Endothelial cell of umbilical vein (primary cell): Measurements from ENCODE around the gene RXFP3. TPM values are rescaled to one million over a fixed set of nuclear protein-coding genes. Genes with fewer than 3 reads are reported as not detected.
A peak's percentile ranks its signal among the peaks of the same experiment; 100 is the strongest.

ENCODE experiments used
- BruUV-seq: library from RNA; stranded (reverse); fragments of 400-500 nt; replicated peaks from 2 replicates; lab custom pipeline; 2021; lab: Mats Ljungman, UMichigan
- CTCF ChIA-PET: fragments of 300-600, 350-600 bp; sonication (Branson Sonifier 250); formaldehyde crosslinking; loops from one replicate; lab custom pipeline; 2021; ENCODE audit warnings: antibody characterized with exemption, inconsistent platforms; lab: Charles Lee
- POLR2A ChIA-PET: fragments of 300-600, 350-600 bp; sonication (Branson Sonifier 250); formaldehyde crosslinking; loops from one replicate; lab custom pipeline; 2021; ENCODE audit warnings: antibody characterized with exemption, inconsistent platforms; lab: Charles Lee
- DNase-seq: peaks from one replicate; pipeline ENCODE4 v3.0.0-alpha.2; 2011; ENCODE audit warnings: low read depth, low spot score
- FAIRE-seq: peaks from 2 replicates; lab custom pipeline; 2011; peaks lifted over from hg19 to GRCh38; lab: Jason Lieb, UNC
- H2AFZ ChIP-seq: 2 replicates; pipeline ENCODE4 v1.6.0; 2012; ENCODE audit warnings: low read depth, low read length, control low read depth, inconsistent platforms
- H3K27ac ChIP-seq: 2 replicates; pipeline ENCODE4 v1.5.1; 2011; ENCODE audit warnings: low read depth, mild to moderate bottlenecking, control low read depth, low read length, moderate library complexity; ENCODE audit not compliant: insufficient read depth
- H3K27me3 ChIP-seq, 2 experiments: 2 replicates each; pipeline versions ENCODE4 v1.6.0 to v1.6.1; 2011; ENCODE audit warnings: low read length in 2 of 2, mixed read lengths in 1 of 2; ENCODE audit not compliant: control insufficient read depth in 2 of 2, insufficient read depth in 2 of 2
- H3K36me3 ChIP-seq, 2 experiments: 2 replicates in 1 of 2; 3 replicates in 1 of 2; pipeline ENCODE4 v1.5.1; 2011; ENCODE audit warnings: low read length in 2 of 2, mild to moderate bottlenecking in 1 of 2, moderate library complexity in 1 of 2; ENCODE audit not compliant: control insufficient read depth in 2 of 2, insufficient read depth in 2 of 2; ENCODE audit errors: extremely low read depth in 1 of 2
- H3K4me1 ChIP-seq: 3 replicates; pipeline ENCODE4 v1.5.1; 2011; ENCODE audit warnings: mild to moderate bottlenecking, low read length; ENCODE audit not compliant: control insufficient read depth, insufficient read depth; ENCODE audit errors: extremely low read depth
- H3K4me2 ChIP-seq: 2 replicates; pipeline ENCODE4 v1.6.1; 2011; ENCODE audit warnings: low read length, control low read depth, mixed read lengths; ENCODE audit not compliant: insufficient read depth
- H3K4me3 ChIP-seq, 3 experiments: fragments of 200-600 bp in 1 of 3; sonication (generic), shearing (Covaris generic) in 1 of 3; replicated peaks in 1 of 3; 2 replicates each; pipeline ENCODE4 v1.5.1; 2011 to 2016; ENCODE audit warnings: control low read depth in 3 of 3, low read length in 3 of 3, mild to moderate bottlenecking in 2 of 3, inconsistent platforms in 1 of 3, low read depth in 1 of 3, moderate library complexity in 1 of 3; ENCODE audit not compliant: insufficient read depth in 1 of 3
- H3K79me2 ChIP-seq: 2 replicates; pipeline ENCODE4 v1.6.0; 2012; ENCODE audit warnings: low read length, inconsistent platforms; ENCODE audit not compliant: control insufficient read depth, insufficient read depth
- H3K9ac ChIP-seq: replicated peaks from 2 replicates; pipeline ENCODE3; 2011; ENCODE audit warnings: low read length, control low read depth; ENCODE audit not compliant: insufficient read depth; ENCODE audit errors: extremely low read depth
- H3K9me1 ChIP-seq: replicated peaks from 3 replicates; pipeline ENCODE4 v1.6.0; 2011; ENCODE audit warnings: mild to moderate bottlenecking, low read length; ENCODE audit not compliant: control insufficient read depth, insufficient read depth; ENCODE audit errors: extremely low read depth
- H3K9me3 ChIP-seq: replicated peaks from 2 replicates; pipeline ENCODE4 v1.5.1; 2012; ENCODE audit warnings: low read length, inconsistent platforms; ENCODE audit not compliant: control insufficient read depth, insufficient read depth
- H4K20me1 ChIP-seq: replicated peaks from 2 replicates; pipeline ENCODE3; 2011; ENCODE audit warnings: mild to moderate bottlenecking, low read length; ENCODE audit not compliant: control insufficient read depth, insufficient read depth; ENCODE audit errors: extremely low read depth
- CTCF ChIP-seq, 2 donors: IDR thresholded peaks; 1 replicate in 1 of 2; 2 replicates in 1 of 2; pipeline ENCODE4 v1.5.1; 2011; ENCODE audit warnings: low read length in 2 of 2, mild to moderate bottlenecking in 2 of 2, moderate library complexity in 2 of 2, control low read depth in 1 of 2, inconsistent platforms in 1 of 2, low read depth in 1 of 2; ENCODE audit not compliant: insufficient read depth in 1 of 2; ENCODE audit errors: extremely low read depth in 1 of 2
- EZH2 ChIP-seq: IDR thresholded peaks from 2 replicates; pipeline ENCODE4 v1.6.1; 2012; ENCODE audit warnings: borderline replicate concordance, low read depth, mild to moderate bottlenecking, moderate library complexity, low read length, inconsistent platforms; ENCODE audit not compliant: severe bottlenecking
- FOS ChIP-seq: IDR thresholded peaks from 2 replicates; pipeline ENCODE4 v1.6.1; 2011; ENCODE audit warnings: mild to moderate bottlenecking, low read length, moderate library complexity, borderline replicate concordance; ENCODE audit not compliant: insufficient read depth
- GATA2 ChIP-seq: IDR thresholded peaks from 2 replicates; pipeline ENCODE4 v1.7.0; 2011; ENCODE audit warnings: low read depth, mild to moderate bottlenecking, moderate library complexity, mixed read lengths, low read length; ENCODE audit not compliant: insufficient read length, insufficient read depth
- JUN ChIP-seq: IDR thresholded peaks from 2 replicates; pipeline ENCODE4 v1.6.1; 2011; ENCODE audit warnings: borderline replicate concordance, low read depth; ENCODE audit not compliant: insufficient read length, insufficient read depth
- MAX ChIP-seq: IDR thresholded peaks from 2 replicates; pipeline ENCODE4 v1.6.1; 2011; ENCODE audit not compliant: insufficient read depth, insufficient read length
- MYC ChIP-seq: IDR thresholded peaks from one replicate; pipeline ENCODE4 v1.6.1; 2011; ENCODE audit warnings: mild to moderate bottlenecking, low read depth, low read length
- POLR2A ChIP-seq: IDR thresholded peaks from 2 replicates; pipeline ENCODE4 v1.6.1; 2012; ENCODE audit warnings: low read depth, mild to moderate bottlenecking, control low read depth, low read length
- POLR2AphosphoS5 ChIP-seq: IDR thresholded peaks from 2 replicates; pipeline ENCODE4 v1.6.1; 2012; ENCODE audit warnings: low read depth, mild to moderate bottlenecking, control low read depth, low read length, moderate library complexity; ENCODE audit not compliant: insufficient read depth
- dilution Hi-C: fragments of 300-500 bp; cut with MboI; formaldehyde crosslinking; loops from one replicate; pipeline ENCODE4 v1.15.0; 2019; ENCODE audit warnings: low sequenced_read_pairs; ENCODE audit not compliant: extremely low pct_ligation_motif_present
- intact Hi-C: fragments of 100-400 bp; cut with micrococcal nuclease; formaldehyde crosslinking; loops from one replicate; pipeline ENCODE4 v1.10.0; 2022
- polyA plus RNA-seq, 4 experiments: library from polyadenylated mRNA; depleted of rRNA in 3 of 4; stranded (reverse) in 3 of 4; unstranded in 1 of 4; fragments of >200 nt; gene quantifications; 2 replicates each; pipeline versions ENCODE4 v1.2.1 to v1.2.3, GENCODE V29; 2011 to 2012; ENCODE audit warnings: missing spikeins in 1 of 4
- total RNA-seq: library from RNA; stranded (reverse); gene quantifications from 2 replicates; pipeline ENCODE4 v1.2.3, GENCODE V29; 2021

The RXFP3 gene
- total and polyA plus RNA-seq, 2 donors (not counting 3 experiments of a cell fraction or from before 2014, with no cell fraction given): not detected

GRCh38 chr5:33933723-33934169 lies 2.4 kb upstream of the RXFP3 start:
- BruUV-seq: no TSS peak
- no peak overlapping the region for H3K4me2 ChIP-seq
- dilution Hi-C loops (no loop called here), intact Hi-C loops (no loop called here)
- H2AFZ ChIP-seq: no peak overlapping the region
- H3K4me3 ChIP-seq: no peak overlapping the region
- no peaks in the 10 kb centered on the region for H3K79me2 ChIP-seq
- no peak for TF ChIP-seq MYC
- TF ChIP-seq GATA2: no peak
- no peak for TF ChIP-seq FOS
- no peak for TF ChIP-seq POLR2A
- no peak for TF ChIP-seq EZH2
- no peak for TF ChIP-seq POLR2AphosphoS5
- TF ChIP-seq CTCF (IDR thresholded peaks at IDR 0.05; ENCODE audit: extremely low read depth in 1 of 2, insufficient read depth in 1 of 2, low read depth in 1 of 2, low read length in 2 of 2): no peak
- no peak for TF ChIP-seq JUN
- TF ChIP-seq MAX: no peak
- peaks cover 14% of the 10 kb centered on the region for H3K4me1 ChIP-seq
- H3K27me3 ChIP-seq: peaks cover 27 to 28% of the 10 kb centered on the region in 2 experiments
- ChIA-PET POLR2A (no interaction called here), CTCF (interaction anchor here (1.2 to 6.0 kb wide), 12 partner anchors 13 to 501 kb away, joined by 3 to 345 read pairs (median 6); partner anchors contain the start of gene TARS1)
- FAIRE-seq (peak; percentile 40), DNase-seq (no peak)
- H3K27ac ChIP-seq: no peak overlapping the region
- no peak overlapping the region for H3K9ac ChIP-seq
- H3K9me3 ChIP-seq: no peaks in the 10 kb centered on the region
- H4K20me1 ChIP-seq: no peaks in the 10 kb centered on the region
- H3K36me3 ChIP-seq: no peaks in the 10 kb centered on the region
- H3K9me1 ChIP-seq: no peaks in the 10 kb centered on the region
